H9 (cell line): Measurements from ENCODE around the gene NUP205. TPM values are rescaled to one million over a fixed set of nuclear protein-coding genes. Genes with fewer than 3 reads are reported as not detected.

Experiments used
- DNase-seq: peaks from one replicate; pipeline ENCODE4 v3.0.0-alpha.2; 2017
- H2AFZ ChIP-seq: one replicate; pipeline ENCODE4 v1.6.1; 2013; ENCODE audit warnings: mild to moderate bottlenecking, low read length, control low read depth, moderate library complexity
- H2AK5ac ChIP-seq: 2 replicates; pipeline ENCODE4 v1.6.1; 2013; ENCODE audit warnings: low read length, control low read depth, mixed read lengths; ENCODE audit not compliant: insufficient read length
- H2BK120ac ChIP-seq: one replicate; pipeline ENCODE4 v1.6.1; 2013; ENCODE audit warnings: low read depth, mild to moderate bottlenecking, low read length, control low read depth, inconsistent platforms; ENCODE audit not compliant: poor library complexity, severe bottlenecking
- H2BK12ac ChIP-seq: 2 replicates; pipeline ENCODE4 v1.6.1; 2013; ENCODE audit warnings: low read length, control low read depth, mixed read lengths, low read depth; ENCODE audit not compliant: insufficient read length
- H2BK15ac ChIP-seq: 2 replicates; pipeline ENCODE4 v1.6.1; 2013; ENCODE audit warnings: low read depth, low read length, control low read depth
- H2BK20ac ChIP-seq: one replicate; pipeline ENCODE4 v1.6.1; 2013; ENCODE audit warnings: low read depth, mild to moderate bottlenecking, low read length, control low read depth, inconsistent platforms; ENCODE audit not compliant: poor library complexity, severe bottlenecking
- H2BK5ac ChIP-seq: 2 replicates; pipeline ENCODE4 v1.6.1; 2013; ENCODE audit warnings: low read length, control low read depth, mixed read lengths; ENCODE audit not compliant: insufficient read length
- H3K14ac ChIP-seq: 2 replicates; pipeline ENCODE4 v1.6.1; 2013; ENCODE audit warnings: low read length, control low read depth; ENCODE audit not compliant: insufficient read depth
- H3K18ac ChIP-seq: 2 replicates; pipeline ENCODE4 v1.6.1; 2013; ENCODE audit warnings: low read depth, mild to moderate bottlenecking, mixed read lengths, low read length, control low read depth; ENCODE audit not compliant: insufficient read length
- H3K23ac ChIP-seq: 2 replicates; pipeline ENCODE4 v1.6.1; 2013; ENCODE audit warnings: low read length, control low read depth, mixed read lengths, low read depth; ENCODE audit not compliant: insufficient read length
- H3K23me2 ChIP-seq: 2 replicates; pipeline ENCODE4 v1.6.1; 2013; ENCODE audit warnings: low read depth, mild to moderate bottlenecking, mixed read lengths, low read length, control low read depth; ENCODE audit not compliant: insufficient read length, poor library complexity, severe bottlenecking
- H3K27ac ChIP-seq: 2 replicates; pipeline ENCODE4 v1.5.1; 2013; ENCODE audit warnings: low read length, control low read depth, mixed read lengths, low read depth; ENCODE audit not compliant: insufficient read length
- H3K27me3 ChIP-seq: 2 replicates; pipeline ENCODE4 v1.6.1; 2013; ENCODE audit warnings: low read length, control low read depth, inconsistent platforms; ENCODE audit not compliant: insufficient read depth
- H3K4ac ChIP-seq: 2 replicates; pipeline ENCODE4 v1.6.1; 2013; ENCODE audit warnings: low read depth, mild to moderate bottlenecking, control low read depth, inconsistent platforms, low read length, moderate library complexity
- H3K4me1 ChIP-seq: 2 replicates; pipeline ENCODE4 v1.6.1; 2013; ENCODE audit warnings: low read length, control low read depth, inconsistent platforms; ENCODE audit not compliant: insufficient read depth
- H3K4me2 ChIP-seq: 2 replicates; pipeline ENCODE4 v1.6.1; 2013; ENCODE audit warnings: low read length, control low read depth, mixed read lengths; ENCODE audit not compliant: insufficient read length, insufficient read depth
- H3K56ac ChIP-seq: 2 replicates; pipeline ENCODE4 v1.6.1; 2013; ENCODE audit warnings: low read depth, mild to moderate bottlenecking, mixed read lengths, low read length, control low read depth; ENCODE audit not compliant: insufficient read length
- H3K79me1 ChIP-seq: 2 replicates; pipeline ENCODE4 v1.6.1; 2013; ENCODE audit warnings: low read depth, mild to moderate bottlenecking, moderate library complexity, low read length, control low read depth, inconsistent platforms; ENCODE audit not compliant: insufficient read depth, poor library complexity, severe bottlenecking
- H3K79me2 ChIP-seq: 2 replicates; pipeline ENCODE4 v1.6.1; 2013; ENCODE audit warnings: low read length, control low read depth, inconsistent platforms; ENCODE audit not compliant: insufficient read depth
- H3K9ac ChIP-seq: 2 replicates; pipeline ENCODE4 v1.6.1; 2013; ENCODE audit warnings: low read length, control low read depth, mixed read lengths; ENCODE audit not compliant: insufficient read length; ENCODE audit errors: extremely low read depth
- H3K9me3 ChIP-seq: one replicate; pipeline ENCODE4 v1.6.1; 2013; ENCODE audit warnings: low read depth, low read length, inconsistent platforms; ENCODE audit not compliant: control insufficient read depth
- H3T11ph ChIP-seq: one replicate; pipeline ENCODE4 v1.6.1; 2013; ENCODE audit warnings: mild to moderate bottlenecking, low read length, control low read depth, inconsistent platforms
- H4K20me1 ChIP-seq: one replicate; pipeline ENCODE4 v1.6.1; 2013; ENCODE audit not compliant: control insufficient read depth, insufficient read length, insufficient read depth
- H4K5ac ChIP-seq: 2 replicates; pipeline ENCODE4 v1.6.1; 2013; ENCODE audit warnings: low read depth, mild to moderate bottlenecking, mixed read lengths, low read length, control low read depth; ENCODE audit not compliant: insufficient read length
- H4K8ac ChIP-seq: replicated peaks from 2 replicates; pipeline ENCODE4 v1.6.1; 2013; ENCODE audit warnings: low read length, control low read depth, mixed read lengths, low read depth; ENCODE audit not compliant: insufficient read length
- H4K91ac ChIP-seq: 2 replicates; pipeline ENCODE4 v1.6.1; 2013; ENCODE audit warnings: low read depth, mild to moderate bottlenecking, moderate library complexity, mixed read lengths, low read length, control low read depth; ENCODE audit not compliant: insufficient read length
- H3K27ac Mint-ChIP-seq, 3 experiments: 2 replicates in 2 of 3; 3 replicates in 1 of 3; pipeline ENCODE4 v1.8.0; 2020 to 2021; ENCODE audit warnings: mixed read lengths in 3 of 3, mild to moderate bottlenecking in 1 of 3, moderate library complexity in 1 of 3
- H3K27me3 Mint-ChIP-seq: 2 replicates; pipeline ENCODE4 v1.8.0; 2021; ENCODE audit warnings: low read depth, mild to moderate bottlenecking, moderate library complexity, mixed read lengths
- H3K36me3 Mint-ChIP-seq, 3 experiments: 2 replicates in 2 of 3; 3 replicates in 1 of 3; pipeline ENCODE4 v1.8.0; 2020 to 2021; ENCODE audit warnings: low read depth in 3 of 3, mixed read lengths in 3 of 3; ENCODE audit not compliant: insufficient read depth in 1 of 3
- H3K4me1 Mint-ChIP-seq, 2 experiments: 2 replicates each; pipeline ENCODE4 v1.8.0; 2020; ENCODE audit warnings: mixed read lengths in 2 of 2
- H3K4me3 Mint-ChIP-seq, 2 experiments: 2 replicates in 1 of 2; 3 replicates in 1 of 2; pipeline ENCODE4 v1.8.0; 2020 to 2021; ENCODE audit warnings: mild to moderate bottlenecking in 2 of 2, mixed read lengths in 2 of 2, moderate library complexity in 1 of 2
- H3K9me3 Mint-ChIP-seq, 2 experiments: 2 replicates in 1 of 2; 3 replicates in 1 of 2; pipeline ENCODE4 v1.8.0; 2020; ENCODE audit warnings: mild to moderate bottlenecking in 2 of 2, mixed read lengths in 2 of 2, moderate library complexity in 1 of 2
- CTCF ChIP-seq: fragments of 200-600 bp; sonication (generic); conservative IDR thresholded peaks from 3 replicates; pipeline ENCODE4 v1.8.0; 2021; ENCODE audit warnings: antibody characterized with exemption, mild to moderate bottlenecking
- WGBS: extraction: QIAGEN DNeasy Blood & Tissue Kit; methylation state at CpG from one replicate; pipeline ENCODE4 v1.1.7; 2013; ENCODE audit warnings: missing lambda C conversion rate, low lambda C conversion rate, mixed read lengths; ENCODE audit not compliant: insufficient read length; ENCODE audit errors: extremely low coverage; 5-methylcytosine and 5-hydroxymethylcytosine counted together
- total RNA-seq: library from RNA; stranded (reverse); gene quantifications from 2 replicates; pipeline ENCODE4 v1.2.1, GENCODE V29; 2021

NUP205 gene
- total RNA-seq, 1 experiment from 2014 or later = 158 TPM

DNA sequence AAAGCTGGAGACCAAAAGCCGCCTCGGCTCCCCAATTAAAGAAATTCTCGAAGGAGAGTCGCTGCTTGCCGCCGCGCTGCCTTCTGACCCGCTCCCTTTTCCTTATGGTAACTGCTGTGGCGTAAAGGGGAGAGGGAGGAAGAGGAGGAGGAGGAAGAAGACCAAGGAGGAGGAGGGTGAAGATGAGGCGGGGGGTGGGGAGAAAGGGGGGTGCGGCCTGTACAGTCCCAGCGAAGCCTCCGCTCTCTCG is 48.2 kb upstream of the NUP205 start:
- WGBS = no CpG with 5 or more reads among the region's 14 CpGs
- Histone ChIP-seq H3T11ph (no peak overlapping the region), H3K9ac (peak overlapping the region; percentile 96), H2BK5ac (no peak overlapping the region), H2AK5ac (no peak overlapping the region), H2BK120ac (no peak overlapping the region), H3K27me3 (no peaks in the 10 kb centered on the region), H3K18ac (no peak overlapping the region), H3K14ac (peak overlapping the region; percentile 41), H2AFZ (no peak overlapping the region), H2BK12ac (no peak overlapping the region), H4K20me1 (peaks cover 2% of the 10 kb centered on the region), H3K4me2 (peak overlapping the region; percentile 97), H3K27ac (peak overlapping the region; percentile 24), H3K23me2 (peaks cover 14% of the 10 kb centered on the region), H3K79me1 (peaks cover 3% of the 10 kb centered on the region), H2BK15ac (no peak overlapping the region), H3K4me1 (peaks cover 3% of the 10 kb centered on the region; the same call in 1 of the 2 replicates), H3K79me2 (peaks cover 6% of the 10 kb centered on the region; the same call in 1 of the 2 replicates), H4K91ac (no peak overlapping the region), H3K56ac (no peak overlapping the region), H4K5ac (no peak overlapping the region), H4K8ac (no peak overlapping the region), H3K4ac (no peak overlapping the region), H2BK20ac (no peak overlapping the region), H3K23ac (no peak overlapping the region), H3K9me3 (no peaks in the 10 kb centered on the region)
- no peaks in the 10 kb centered on the region for H3K36me3 Mint-ChIP-seq
- no peaks in the 10 kb centered on the region for H3K9me3 Mint-ChIP-seq
- H3K27me3 Mint-ChIP-seq = no peaks in the 10 kb centered on the region
- H3K4me3 Mint-ChIP-seq = no peak overlapping the region
- no peak for TF ChIP-seq CTCF
- H3K4me1 Mint-ChIP-seq = peaks cover 4 to 9% of the 10 kb centered on the region in 2 experiments; a peak in 3 of 4 replicates
- DNase-seq = no peak
- no peak overlapping the region for H3K27ac Mint-ChIP-seq
